KOPT-K1 (cell line): Measurements from ENCODE around the gene EHMT2.
"Not testable (repeated sequence)": the region's sequence is repeated elsewhere in the genome, so short reads cannot be mapped to it uniquely, and the experiment has no call there.

Experiments used
- H3K27ac ChIP-seq: fragments of 200-600 bp; sonication (generic); 2 replicates; pipeline ENCODE4 v1.5.1; 2016; ENCODE audit warnings: antibody characterized with exemption, mild to moderate bottlenecking, low read depth, low read length; ENCODE audit not compliant: poor library complexity, severe bottlenecking
- H3K36me3 ChIP-seq: fragments of 200-600 bp; sonication (generic); 2 replicates; pipeline ENCODE4 v1.5.1; 2017; ENCODE audit warnings: antibody characterized with exemption, mild to moderate bottlenecking, low read length, moderate library complexity; ENCODE audit not compliant: insufficient read depth
- H3K9me3 ChIP-seq: fragments of 200-600 bp; sonication (generic); 2 replicates; pipeline ENCODE4 v1.5.1; 2017; ENCODE audit warnings: antibody characterized with exemption, low read length, mild to moderate bottlenecking; ENCODE audit not compliant: insufficient read depth, poor library complexity, severe bottlenecking

The EHMT2 gene

DNA sequence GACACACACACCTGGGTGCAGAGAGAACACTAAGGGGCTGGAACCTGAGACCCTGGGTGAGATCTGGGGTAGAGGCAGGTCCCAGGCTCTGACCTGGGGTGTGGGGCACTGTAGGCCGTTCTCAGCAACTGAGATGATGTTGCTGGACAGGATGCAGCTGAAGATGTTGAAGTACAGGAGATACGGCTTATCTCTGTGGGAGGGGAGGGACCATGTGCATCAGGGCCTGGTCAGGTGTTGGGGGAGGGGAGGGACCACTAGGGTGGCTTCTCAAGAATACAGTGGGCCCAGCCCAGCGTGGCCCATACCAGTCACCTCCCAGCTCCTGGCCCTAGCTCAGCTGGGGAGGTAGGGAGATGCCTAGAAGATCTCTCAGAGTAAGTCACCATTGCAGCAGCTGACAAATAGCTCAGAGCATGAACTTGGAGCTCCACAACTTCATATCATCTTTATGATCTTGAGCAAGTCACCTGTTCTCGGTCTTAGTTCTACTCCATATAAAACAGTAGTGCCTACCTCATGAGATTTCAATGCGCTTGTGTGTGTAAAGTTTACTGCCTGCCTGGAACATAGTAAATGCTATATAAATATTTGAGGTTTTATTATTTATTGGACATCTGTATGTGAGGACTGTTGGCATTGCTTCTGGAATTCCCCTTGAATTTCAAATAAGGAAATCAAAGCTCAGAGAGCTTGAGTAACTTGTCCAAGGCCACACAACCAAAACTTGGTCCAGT lies 22.5 kb downstream of the EHMT2 start:
- Histone ChIP-seq H3K36me3 (peaks cover 11% of the 10 kb centered on the region), H3K9me3 (no peaks in the 10 kb centered on the region), H3K27ac (no peak overlapping the region)

GRCh38 chr6:31874084-31874670 lies 23.3 kb downstream of the EHMT2 start:
- Histone ChIP-seq H3K27ac (no peak overlapping the region), H3K9me3 (no peaks in the 10 kb centered on the region), H3K36me3 (peaks cover 2% of the 10 kb centered on the region)

GRCh38 chr6:31871046-31871659 lies 26.3 kb downstream of the EHMT2 start:
- Histone ChIP-seq H3K9me3 (no peaks in the 10 kb centered on the region), H3K27ac (no peak overlapping the region), H3K36me3 (no peaks in the 10 kb centered on the region)

GRCh38 chr6:31870385-31870921 lies 27.0 kb downstream of the EHMT2 start:
- no peaks in the 10 kb centered on the region for H3K36me3 ChIP-seq
- no peaks in the 10 kb centered on the region for H3K9me3 ChIP-seq
- H3K27ac ChIP-seq = no peak overlapping the region

DNA sequence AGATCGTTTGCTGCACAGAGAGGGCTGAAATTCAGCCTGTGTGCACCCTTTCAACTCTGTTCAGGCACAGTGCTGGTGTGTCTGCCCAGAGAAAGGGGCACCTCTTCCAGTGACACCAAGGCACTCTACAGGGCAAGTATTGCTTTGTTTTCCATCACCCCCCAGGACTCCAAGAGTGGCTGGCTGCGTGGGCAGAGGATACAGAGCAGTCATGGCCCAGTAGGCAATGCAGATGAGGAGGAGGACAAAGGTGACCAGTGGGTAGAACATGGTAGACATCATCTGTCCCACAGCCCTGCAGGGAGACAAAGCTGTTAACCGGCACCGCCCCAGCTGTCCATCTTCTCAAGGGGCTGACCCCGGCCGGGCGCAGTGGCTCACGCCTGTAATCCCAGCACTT lies 28.2 kb downstream of the EHMT2 start:
- H3K9me3 ChIP-seq = no peaks in the 10 kb centered on the region
- no peak overlapping the region for H3K27ac ChIP-seq
- H3K36me3 ChIP-seq = no peaks in the 10 kb centered on the region

- not testable (repeated sequence) for H3K9me3 ChIP-seq, H3K27ac ChIP-seq, H3K36me3 ChIP-seq
Measured at GRCh38 chr6:31868658-31868971, 28.9 kb downstream of the EHMT2 start.

DNA sequence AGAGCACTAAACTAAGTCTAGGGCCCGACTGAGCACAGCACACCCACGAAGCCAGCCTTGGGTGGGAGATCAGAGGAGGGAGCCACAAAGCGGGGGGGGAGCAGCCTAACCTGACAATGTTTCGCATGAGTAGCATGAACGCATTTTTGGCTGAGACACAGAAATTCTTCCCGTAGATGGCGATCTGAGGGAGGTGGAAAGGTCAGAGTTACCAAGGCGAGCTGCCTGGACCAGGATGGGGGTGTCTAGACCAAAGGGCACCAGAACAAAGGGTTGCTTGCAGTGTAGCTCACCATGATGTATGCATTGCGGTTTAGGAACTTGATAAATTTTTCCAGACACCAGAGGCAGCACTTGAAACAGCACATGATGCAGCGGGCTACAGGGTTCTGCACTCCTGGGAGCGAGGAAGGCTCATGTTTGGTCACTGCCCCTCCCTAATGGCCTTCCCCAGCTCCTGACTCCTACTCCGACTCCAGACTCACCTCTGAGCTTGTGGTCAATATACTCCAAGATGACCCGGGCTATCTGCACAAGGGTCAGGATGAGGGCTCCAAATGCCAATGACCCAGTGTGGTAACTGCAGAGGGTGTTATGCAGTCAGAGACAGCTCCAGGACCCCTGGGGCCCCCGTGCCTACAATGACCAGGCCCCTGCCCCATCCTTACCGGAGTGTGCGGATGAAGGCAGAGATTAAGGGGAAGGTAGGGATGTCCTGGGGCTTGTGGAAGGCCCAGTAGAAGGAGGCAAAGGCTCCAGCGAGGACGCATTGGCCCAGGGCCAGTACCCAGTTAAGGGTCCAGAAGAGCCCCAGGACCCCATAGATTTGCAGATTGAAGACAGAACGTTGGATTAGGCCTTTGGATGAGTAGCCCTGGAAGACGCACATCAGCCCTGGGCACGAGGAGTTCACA lies 32.0 kb downstream of the EHMT2 start:
- Histone ChIP-seq H3K36me3 (no peaks in the 10 kb centered on the region), H3K27ac (no peak overlapping the region)

DNA sequence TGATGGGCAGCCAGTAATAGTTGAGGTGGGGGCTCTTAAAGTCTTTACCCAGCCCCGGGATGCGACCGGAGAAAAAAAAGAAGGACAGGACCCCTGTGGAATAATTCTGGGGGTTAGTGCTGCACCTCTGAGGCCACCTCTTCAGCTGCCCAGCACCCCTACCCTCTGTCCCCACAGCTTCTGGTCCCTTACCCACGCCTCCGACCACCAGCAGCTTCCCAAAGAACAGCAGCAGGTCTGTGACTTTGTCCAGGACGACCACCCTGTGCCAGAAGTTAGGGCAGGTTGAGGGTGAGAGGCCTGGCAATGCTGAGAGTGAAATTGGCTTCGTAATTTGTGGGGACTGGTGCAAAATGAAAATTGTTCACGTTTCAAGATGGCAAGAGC lies 32.7 kb downstream of the EHMT2 start:
- H3K36me3 ChIP-seq = peaks cover 5% of the 10 kb centered on the region; the same call in 1 of the 2 replicates
- H3K9me3 ChIP-seq = no peaks in the 10 kb centered on the region
- no peak overlapping the region for H3K27ac ChIP-seq

More for the DNA sequence above, 32.0 kb downstream of the EHMT2 start:
- H3K9me3 ChIP-seq = no peaks in the 10 kb centered on the region

GRCh38 chr6:31864123-31864562 lies 33.4 kb downstream of the EHMT2 start:
- Histone ChIP-seq H3K36me3 (peaks cover 12% of the 10 kb centered on the region; the same call in 1 of the 2 replicates), H3K27ac (peak overlapping the region; percentile 63)
- not testable (repeated sequence) for H3K9me3 ChIP-seq

DNA sequence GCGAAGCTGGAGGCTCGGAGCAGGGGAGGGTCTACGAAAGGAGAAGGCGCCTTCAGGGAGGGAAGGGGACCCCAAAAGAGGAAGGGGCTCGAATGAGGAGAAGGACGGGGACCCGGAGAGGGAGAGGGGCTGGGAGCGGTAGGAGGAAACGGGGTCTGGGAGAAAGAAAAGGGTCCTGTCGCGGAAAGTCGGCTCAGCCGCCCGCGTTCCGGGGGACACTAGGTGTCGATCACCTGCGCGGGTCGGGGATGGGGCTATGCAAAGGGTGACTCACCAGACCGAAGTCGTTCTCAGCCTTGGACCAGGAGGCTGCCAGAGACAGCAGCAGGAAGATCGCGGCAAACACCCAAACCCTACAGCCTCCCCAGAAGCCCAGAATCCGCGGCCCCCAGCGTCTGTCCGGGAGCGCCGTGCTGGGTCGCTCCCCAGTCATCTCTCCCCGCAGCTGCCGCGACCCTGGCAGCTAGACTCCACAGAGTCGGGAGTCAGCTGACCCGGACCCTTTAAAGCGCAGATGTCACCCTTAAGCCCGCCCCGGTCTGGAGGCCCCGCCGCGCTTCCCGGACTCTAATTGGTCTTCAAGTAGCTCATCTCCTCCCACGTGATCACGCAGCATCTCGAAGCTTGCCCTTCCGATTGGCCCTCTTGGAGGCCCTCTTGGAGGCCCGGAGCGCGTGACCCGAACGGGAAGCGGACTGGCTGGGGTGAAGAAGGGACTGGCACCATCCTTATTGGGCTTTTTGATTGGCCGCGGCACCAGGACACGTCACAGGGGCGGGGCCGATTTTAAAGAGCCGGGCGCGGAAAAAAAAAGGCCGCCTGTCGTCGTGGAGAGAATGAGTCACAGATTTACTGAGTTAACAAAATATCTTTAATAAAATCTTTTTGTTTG lies 34.9 kb downstream of the EHMT2 start, which contains the start of gene NEU1:
TSS of gene NEU1 (minus strand) at position 478 of the 892 bp plus-strand sequence. CDS start at position 433, 45 bp downstream.
- peak within 1 kb of the TSS; percentile 63 for H3K27ac ChIP-seq
- H3K36me3 ChIP-seq = peaks cover 23% of the 10 kb centered on the region
- H3K9me3 ChIP-seq = no peaks in the 10 kb centered on the region

- H3K36me3 ChIP-seq = peaks cover 29% of the 10 kb centered on the region
- no peaks in the 10 kb centered on the region for H3K9me3 ChIP-seq
- H3K27ac ChIP-seq = peak overlapping the region; percentile 52
Measured at GRCh38 chr6:31861919-31862343, 35.6 kb downstream of the EHMT2 start.

DNA sequence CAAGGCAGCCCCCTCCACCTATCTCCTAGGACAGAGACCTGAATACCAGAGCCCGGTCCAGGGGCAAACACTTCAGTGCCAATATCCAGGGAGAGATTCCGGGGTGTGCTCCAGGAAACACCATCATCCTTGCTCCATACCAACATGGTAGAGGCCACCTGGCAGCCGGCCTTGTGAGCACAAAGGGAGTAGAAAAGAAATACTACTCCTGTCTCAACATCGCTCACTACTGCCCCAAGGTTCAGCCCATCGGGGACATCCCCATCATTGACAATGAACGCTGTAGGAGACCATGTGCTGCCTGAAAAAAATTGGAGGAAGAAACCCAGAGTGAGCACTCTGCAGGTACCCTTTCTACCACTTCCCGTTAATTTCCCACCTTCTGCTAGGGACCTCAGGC lies 36.3 kb downstream of the EHMT2 start:
- no peaks in the 10 kb centered on the region for H3K9me3 ChIP-seq
- H3K36me3 ChIP-seq = peaks cover 30% of the 10 kb centered on the region
- H3K27ac ChIP-seq = no peak overlapping the region

GRCh38 chr6:31860349-31860748 lies 37.1 kb downstream of the EHMT2 start:
- no peaks in the 10 kb centered on the region for H3K9me3 ChIP-seq
- H3K36me3 ChIP-seq = peaks cover 30% of the 10 kb centered on the region
- H3K27ac ChIP-seq = no peak overlapping the region

DNA sequence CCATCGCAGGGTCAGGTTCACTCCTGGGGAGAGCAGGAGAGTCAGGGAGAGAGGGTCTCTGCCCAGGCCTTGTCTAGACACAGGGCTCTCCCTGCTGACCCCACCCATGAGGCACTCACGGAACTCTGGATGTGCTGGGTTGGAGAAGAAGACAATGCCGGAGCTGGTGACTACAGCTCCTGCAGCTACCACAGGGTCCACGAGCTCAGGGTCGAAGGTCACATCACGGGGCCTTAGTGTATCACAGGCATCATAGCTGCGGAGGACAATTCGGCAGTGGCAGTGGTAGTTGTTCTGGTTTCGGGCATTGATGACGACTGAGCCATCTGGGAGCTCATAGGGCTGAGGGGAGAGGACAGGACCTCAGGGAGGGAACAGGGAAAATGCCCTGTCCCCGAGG lies 37.6 kb downstream of the EHMT2 start:
- no peaks in the 10 kb centered on the region for H3K9me3 ChIP-seq
- no peak overlapping the region for H3K27ac ChIP-seq
- peaks cover 30% of the 10 kb centered on the region for H3K36me3 ChIP-seq
